Kidney (tissue), 22 donors: Measurements from ENCODE around the gene TPT1. TPM values are rescaled to one million over a fixed set of nuclear protein-coding genes. Genes with fewer than 3 reads are reported as not detected.
"Not testable (repeated sequence)": the region's sequence is repeated elsewhere in the genome, so short reads cannot be mapped to it uniquely, and the experiment has no call there.

Experiments used
- DNase-seq, 5 donors: peaks; one replicate each; pipeline ENCODE4 v3.0.0-alpha.2; 2013 to 2020
- FAIRE-seq: peaks from 2 replicates; lab custom pipeline; 2012; peaks lifted over from hg19 to GRCh38; lab: Jason Lieb, UNC
- H3K27ac ChIP-seq, 2 donors: one replicate each; pipeline ENCODE4 v1.7.0; 2013; ENCODE audit warnings: low read depth in 2 of 2, low read length in 2 of 2, inconsistent platforms in 1 of 2
- H3K27me3 ChIP-seq: one replicate; pipeline ENCODE4 v1.7.1; 2013; ENCODE audit warnings: low read length, inconsistent platforms; ENCODE audit not compliant: control insufficient read depth, insufficient read depth
- H3K36me3 ChIP-seq, 3 donors: one replicate each; pipeline versions ENCODE4 v1.7.0 to v1.7.1; 2013; ENCODE audit warnings: low read length in 3 of 3, control low read depth in 1 of 3, inconsistent platforms in 1 of 3; ENCODE audit not compliant: insufficient read depth in 3 of 3, control insufficient read depth in 2 of 3
- H3K4me1 ChIP-seq, 3 donors: one replicate each; pipeline versions ENCODE4 v1.7.0 to v1.7.1; 2013; ENCODE audit warnings: low read length in 3 of 3, inconsistent platforms in 1 of 3, low read depth in 1 of 3; ENCODE audit not compliant: control insufficient read depth in 2 of 3, insufficient read depth in 2 of 3
- H3K4me3 ChIP-seq, 3 donors: one replicate each; pipeline versions ENCODE4 v1.7.0 to v1.8.1; 2013; ENCODE audit warnings: low read length in 3 of 3, control low read depth in 1 of 3, inconsistent platforms in 1 of 3
- H3K9ac ChIP-seq, 3 donors: one replicate each; pipeline versions ENCODE4 v1.7.0 to v1.7.1; 2013; ENCODE audit warnings: low read length in 3 of 3, control low read depth in 1 of 3, inconsistent platforms in 1 of 3
- H3K9me3 ChIP-seq, 3 donors: one replicate each; pipeline versions ENCODE4 v1.7.0 to v1.7.1; 2013; ENCODE audit warnings: low read length in 3 of 3, control low read depth in 1 of 3, inconsistent platforms in 1 of 3; ENCODE audit not compliant: control insufficient read depth in 2 of 3, insufficient read depth in 1 of 3
- CTCF ChIP-seq: IDR thresholded peaks from 3 replicates; pipeline ENCODE4 v1.5.1; 2012; ENCODE audit warnings: mild to moderate bottlenecking, moderate library complexity, borderline replicate concordance; ENCODE audit not compliant: insufficient read depth; ENCODE audit errors: extremely low read depth
- intact Hi-C: fragments of 100-400 bp; cut with DNase I; formaldehyde crosslinking; loops from one replicate; pipeline ENCODE4 v1.11.1; 2022
- long read RNA-seq, 10 donors: library from polyadenylated mRNA in 1 of 10; unstranded in 1 of 10; transcript quantifications; one replicate each; pipeline ENCODE4 v2.0.0 and lab custom pipeline, GENCODE V29; 2021 to 2026
- polyA plus RNA-seq: library from polyadenylated mRNA; stranded (reverse); fragments of 350-450 nt; fragmentation: Illumina TruSeq; extraction: RNeasy Lipid Tissue Mini Kit (QIAGEN cat#74804); gene quantifications from one replicate; pipeline ENCODE4 v1.2.3, GENCODE V29; 2014; ENCODE audit warnings: low read depth, low replicate concordance; ENCODE audit not compliant: insufficient read depth
- total RNA-seq: library from RNA; stranded (reverse); fragmentation: NEBNext Ultra II Directional; extraction: Animal tissue kit (Norgen Biotek cat#: 25700); gene quantifications from one replicate; pipeline ENCODE4 v1.2.1, GENCODE V29; 2021
- donor health status: control.
- donor health status: control.
- donor health status: control.
- donor health status: control.
- donor health status: control.
- donor health status: DM: yes; HTN: yes; CAD: no.
- donor health status: Normal renal cell carcinoma (clear cell type).

TPT1 gene
- total RNA-seq (4,291 TPM), polyA plus RNA-seq (6,901 TPM)
- long read RNA-seq, donor 1, full-length matches to known transcripts: 1,610 of 1,883 reads
- long read RNA-seq, donor 1, partial matches to known transcripts: 224 of 1,883 reads
- long read RNA-seq, donor 1, other reads (novel, unspliced or antisense): 49 of 1,883 reads
- long read RNA-seq, donor 2, full-length matches to known transcripts: 2,647 of 3,008 reads
- long read RNA-seq, donor 2, partial matches to known transcripts: 301 of 3,008 reads
- long read RNA-seq, donor 2, other reads (novel, unspliced or antisense): 60 of 3,008 reads
- long read RNA-seq, donor 3, full-length matches to known transcripts: 2,592 of 3,213 reads
- long read RNA-seq, donor 3, partial matches to known transcripts: 534 of 3,213 reads
- long read RNA-seq, donor 3, other reads (novel, unspliced or antisense): 87 of 3,213 reads
- long read RNA-seq, donor 4, full-length matches to known transcripts: 579 of 719 reads
- long read RNA-seq, donor 4, partial matches to known transcripts: 135 of 719 reads
- long read RNA-seq, donor 4, other reads (novel, unspliced or antisense): 5 of 719 reads
- long read RNA-seq, donor 5, full-length matches to known transcripts: 119 of 155 reads
- long read RNA-seq, donor 5, partial matches to known transcripts: 36 of 155 reads
- long read RNA-seq, donor 5, other reads (novel, unspliced or antisense): 0 of 155 reads
- long read RNA-seq, donor 6, full-length matches to known transcripts: 7,084 of 8,520 reads
- long read RNA-seq, donor 6, partial matches to known transcripts: 1,161 of 8,520 reads
- long read RNA-seq, donor 6, other reads (novel, unspliced or antisense): 275 of 8,520 reads
- long read RNA-seq, donor 7, full-length matches to known transcripts: 448 of 545 reads
- long read RNA-seq, donor 7, partial matches to known transcripts: 30 of 545 reads
- long read RNA-seq, donor 7, other reads (novel, unspliced or antisense): 67 of 545 reads
- long read RNA-seq, donor 8, full-length matches to known transcripts: 2,262 of 2,912 reads
- long read RNA-seq, donor 8, partial matches to known transcripts: 573 of 2,912 reads
- long read RNA-seq, donor 8, other reads (novel, unspliced or antisense): 77 of 2,912 reads
- long read RNA-seq, donor 9, full-length matches to known transcripts: 1,790 of 2,100 reads
- long read RNA-seq, donor 9, partial matches to known transcripts: 265 of 2,100 reads
- long read RNA-seq, donor 9, other reads (novel, unspliced or antisense): 45 of 2,100 reads
- long read RNA-seq, donor 10, full-length matches to known transcripts: 2,052 of 2,620 reads
- long read RNA-seq, donor 10, partial matches to known transcripts: 498 of 2,620 reads
- long read RNA-seq, donor 10, other reads (novel, unspliced or antisense): 70 of 2,620 reads

GRCh38 chr13:45341034-45341798, at the start of gene TPT1:
TSS of gene TPT1 (minus strand) at chr13:45341183. CDS start at chr13:45341069, 114 bp downstream.
- H3K36me3 ChIP-seq: peaks cover 16 to 40% (median 30%) of the 10 kb centered on the region in 3 donors
- no peak for FAIRE-seq
- H3K4me3 ChIP-seq: peak within 1 kb of the TSS; percentile 85 to 99 (median 90)
- peaks cover 6 to 19% (median 17%) of the 10 kb centered on the region in 3 donors for H3K4me1 ChIP-seq
- no peaks in the 10 kb centered on the region for H3K27me3 ChIP-seq
- no peak for TF ChIP-seq CTCF
- intact Hi-C loops: no loop called here
- DNase-seq: peak; percentile 99 to 100 (median 100)
- H3K9me3 ChIP-seq: no peaks in the 10 kb centered on the region
- H3K9ac ChIP-seq: peak within 1 kb of the TSS; percentile 88 to 99 (median 90)
- peak within 1 kb of the TSS; percentile 99 to 100 for H3K27ac ChIP-seq

- intact Hi-C loops, H3K27me3 ChIP-seq, DNase-seq, H3K27ac ChIP-seq, H3K9me3 ChIP-seq, H3K4me3 ChIP-seq, FAIRE-seq, H3K9ac ChIP-seq, H3K4me1 ChIP-seq: not testable (repeated sequence)
- peaks cover 0 to 24% (median 2%) of the 10 kb centered on the region in 3 donors for H3K36me3 ChIP-seq
Measured at GRCh38 chr13:45390348-45390747, 49.4 kb upstream of the TPT1 start.

- intact Hi-C loops: no loop called here
- no peak for DNase-seq
- no peak overlapping the region for H3K9ac ChIP-seq
- peaks cover 0 to 20% (median 0%) of the 10 kb centered on the region in 3 donors for H3K36me3 ChIP-seq
- FAIRE-seq: no peak
- H3K4me1 ChIP-seq: peaks cover 0 to 4% (median 0%) of the 10 kb centered on the region in 3 donors
- no peaks in the 10 kb centered on the region for H3K27me3 ChIP-seq
- no peak overlapping the region for H3K27ac ChIP-seq
- no peak for TF ChIP-seq CTCF
- H3K4me3 ChIP-seq: no peak overlapping the region
- no peaks in the 10 kb centered on the region for H3K9me3 ChIP-seq
Measured at GRCh38 chr13:45388664-45389063, 47.7 kb upstream of the TPT1 start.

GRCh38 chr13:45386892-45387575, 46.1 kb upstream of the TPT1 start:
- H3K4me1 ChIP-seq, FAIRE-seq, H3K27ac ChIP-seq, DNase-seq, H3K4me3 ChIP-seq, H3K9me3 ChIP-seq, intact Hi-C loops, H3K27me3 ChIP-seq, H3K9ac ChIP-seq: not testable (repeated sequence)
- peaks cover 0 to 11% (median 0%) of the 10 kb centered on the region in 3 donors for H3K36me3 ChIP-seq
